Stimulated activated naive CD4-positive, alpha-beta T cell (primary cell): ENCODE measurements around the gene TMED7.
A peak's percentile ranks its signal among the peaks of the same experiment; 100 is the strongest.
"Not testable (repeated sequence)": the region's sequence is repeated elsewhere in the genome, so short reads cannot be mapped to it uniquely, and the experiment has no call there.

ENCODE experiments used
- DNase-seq, 6 experiments: peaks; one replicate each; lab custom pipeline; 2025; lab: John Stamatoyannopoulos, UW

The TMED7 gene

GRCh38 chr5:115625579-115626444 lies at the start of gene TMED7:
Gene TMED7, minus strand, starts transcription at chr5:115626036. Its CDS starts 244 bp downstream, at chr5:115625792.
- peak; percentile 97 to 99 (median 98) for DNase-seq

- not testable (repeated sequence) for DNase-seq
Observed at GRCh38 chr5:115674782-115675181, 48.9 kb upstream of the TMED7 start.

GRCh38 chr5:115673596-115673995 lies 47.8 kb upstream of the TMED7 start:
- DNase-seq: no peak

DNA sequence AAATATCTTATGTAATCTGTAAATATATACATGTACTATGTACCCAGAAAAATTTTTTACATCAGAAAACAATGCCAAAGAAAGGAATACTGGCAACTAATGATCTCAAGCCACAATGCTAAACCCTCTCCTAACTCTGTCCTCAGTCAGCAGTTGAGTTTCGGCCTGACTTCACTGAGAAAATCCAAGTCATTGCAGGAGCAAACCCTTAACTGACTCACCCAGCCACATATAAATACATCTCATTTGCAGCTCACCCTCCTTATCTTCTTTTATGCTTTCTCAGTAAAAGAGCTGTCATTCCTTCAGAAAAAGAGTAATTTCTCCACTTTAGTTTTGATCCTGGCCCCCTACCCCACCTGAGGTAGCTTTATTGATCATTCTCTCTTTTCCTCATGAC lies 46.1 kb upstream of the TMED7 start:
- DNase-seq: no peak

DNA sequence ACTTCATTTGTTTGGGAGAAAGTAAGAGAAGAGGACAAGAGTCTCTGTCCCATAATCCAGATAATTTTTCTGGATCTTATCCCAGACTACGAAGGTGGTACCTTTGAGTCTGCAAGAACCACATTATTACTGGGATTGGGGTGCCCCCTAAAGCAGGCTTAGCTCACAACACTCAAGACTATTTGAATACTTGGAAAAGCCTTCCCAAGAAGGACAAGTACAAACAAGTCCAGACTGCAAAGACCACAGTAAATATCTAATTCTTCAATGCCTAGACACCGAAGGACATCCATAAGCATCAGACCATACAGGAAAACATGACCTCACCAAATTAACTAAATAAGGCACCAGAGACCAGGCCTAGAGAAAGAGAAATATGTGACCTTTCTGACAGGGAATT lies 40.2 kb upstream of the TMED7 start:
- no peak for DNase-seq

GRCh38 chr5:115661563-115661962 lies 35.7 kb upstream of the TMED7 start:
- DNase-seq: no peak

DNA sequence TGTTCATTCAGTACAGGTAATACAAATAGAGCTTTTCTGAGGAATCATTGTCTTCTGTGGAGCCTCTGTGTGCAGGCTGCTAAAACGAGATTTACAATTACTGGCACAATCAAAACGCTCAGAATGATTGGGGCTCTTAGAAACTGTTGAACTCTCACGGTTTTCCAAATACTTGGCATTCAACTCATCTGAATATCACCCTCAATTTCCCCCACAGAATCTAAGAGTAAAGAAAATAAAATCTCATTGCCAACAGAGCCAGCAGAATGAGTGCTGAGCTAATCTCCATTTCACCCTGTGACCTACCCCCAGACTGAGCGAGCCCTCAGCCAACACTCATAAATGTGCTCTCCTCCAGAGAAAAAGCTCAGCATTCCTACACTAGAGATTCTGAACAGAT lies 35.3 kb upstream of the TMED7 start:
- DNase-seq: no peak

GRCh38 chr5:115657881-115658233 lies 32.0 kb upstream of the TMED7 start:
- no peak for DNase-seq

GRCh38 chr5:115657125-115657880 lies 31.5 kb upstream of the TMED7 start:
- DNase-seq: no peak

DNA sequence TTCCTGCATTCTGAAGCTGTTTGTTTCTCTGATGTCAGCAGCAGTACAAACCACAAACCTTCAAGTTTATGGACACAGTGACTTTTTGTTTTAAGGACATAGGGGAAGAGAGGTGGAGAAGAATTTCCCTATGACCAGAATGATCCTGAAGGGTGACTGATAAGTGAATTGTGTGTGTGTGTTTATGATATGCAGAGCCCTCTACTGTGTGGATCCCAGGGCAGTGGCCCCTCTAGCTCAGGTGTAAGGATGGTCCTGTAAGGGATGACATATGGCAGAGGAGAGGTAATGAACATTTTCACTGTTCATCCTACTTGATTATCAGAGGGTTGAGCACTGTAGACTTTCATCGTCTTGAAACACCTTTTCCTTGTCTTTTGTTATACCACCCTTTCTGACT lies 30.6 kb upstream of the TMED7 start:
- DNase-seq: no peak

GRCh38 chr5:115655994-115656393 lies 30.2 kb upstream of the TMED7 start:
- DNase-seq: no peak

GRCh38 chr5:115649541-115649940 lies 23.7 kb upstream of the TMED7 start:
- no peak for DNase-seq

DNA sequence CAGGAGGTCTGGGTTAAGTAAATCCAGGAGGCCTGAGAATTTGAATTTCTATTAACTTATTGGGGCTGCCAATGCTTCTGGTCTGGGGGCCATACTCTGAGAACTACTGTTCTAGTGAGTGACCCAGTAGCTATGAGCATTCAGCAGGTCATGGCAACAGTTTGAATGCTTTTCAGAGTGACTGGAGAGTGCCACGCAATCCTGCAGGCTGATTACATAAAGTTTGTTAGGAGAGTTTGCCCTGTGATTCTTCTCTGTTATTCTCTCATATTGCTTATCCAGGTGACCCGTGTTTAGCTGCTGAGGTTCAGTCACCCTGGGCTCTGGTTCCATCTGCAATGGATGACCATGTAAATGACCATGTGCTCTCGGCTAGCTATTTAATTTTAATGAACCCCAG lies 22.2 kb upstream of the TMED7 start:
- DNase-seq: no peak

- DNase-seq: not testable (repeated sequence)
Observed at GRCh38 chr5:115645386-115645785, 19.6 kb upstream of the TMED7 start.

- no peak for DNase-seq
Observed at GRCh38 chr5:115644046-115644445, 18.2 kb upstream of the TMED7 start.

DNA sequence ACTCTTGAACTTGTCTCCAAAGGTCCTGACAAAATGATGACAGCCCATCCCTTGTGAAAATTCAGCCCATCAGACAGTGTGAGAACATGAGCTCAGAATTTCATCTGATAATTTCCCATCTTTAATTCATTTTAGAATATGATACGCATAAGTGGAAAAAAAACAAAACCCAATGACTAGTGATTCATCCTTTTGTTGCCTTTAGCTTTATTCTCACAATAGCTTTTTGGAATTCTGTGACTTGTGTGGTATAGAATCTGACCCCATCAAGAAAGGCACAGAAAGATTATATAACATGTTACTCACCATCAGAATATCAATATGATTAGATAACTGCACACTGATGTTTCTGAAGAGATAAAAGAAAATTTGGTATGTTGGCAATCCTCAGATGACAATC lies 16.1 kb upstream of the TMED7 start:
- DNase-seq: no peak

DNA sequence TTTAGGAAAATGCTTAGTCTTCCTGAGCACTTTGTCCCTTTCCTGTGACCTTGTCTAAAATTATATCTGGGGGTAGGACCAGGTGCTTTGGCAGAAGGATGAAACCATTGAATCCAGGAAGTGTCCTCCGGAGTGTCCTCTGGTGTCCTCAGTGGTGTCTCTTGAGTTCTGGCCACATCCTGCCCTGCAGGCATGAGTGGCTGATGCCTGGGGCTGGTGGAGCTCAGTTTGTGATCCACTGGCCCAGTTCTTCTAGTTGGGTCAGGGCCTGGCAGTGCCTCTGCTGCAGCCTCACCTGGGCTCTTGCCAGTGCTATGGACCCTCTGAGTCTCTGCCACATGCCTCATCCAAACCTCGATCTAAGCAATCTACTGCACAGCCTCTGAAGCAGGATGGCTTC lies 14.4 kb upstream of the TMED7 start:
- no peak for DNase-seq

DNA sequence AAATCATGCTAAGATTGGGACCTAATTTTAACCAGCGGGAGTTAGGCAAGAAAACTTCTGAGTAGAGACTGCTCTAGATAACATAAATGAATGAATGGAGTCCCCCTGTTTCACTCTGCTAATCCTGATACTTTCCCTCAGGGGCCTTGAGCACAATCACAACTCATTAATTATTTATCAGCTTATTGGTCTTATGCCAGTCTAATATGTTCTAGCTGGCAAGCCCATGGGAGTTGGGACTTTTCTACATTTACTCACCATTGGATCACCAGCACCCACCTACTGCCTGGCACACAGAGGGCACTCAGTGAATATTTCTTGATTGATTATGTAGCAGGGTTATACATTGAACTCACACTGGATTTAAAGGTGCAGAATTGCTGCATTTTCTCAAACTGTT lies 13.5 kb upstream of the TMED7 start:
- DNase-seq: no peak

GRCh38 chr5:115637507-115637906 lies 11.7 kb upstream of the TMED7 start:
- no peak for DNase-seq

GRCh38 chr5:115636008-115636407 lies 10.2 kb upstream of the TMED7 start:
- no peak for DNase-seq

GRCh38 chr5:115634343-115635132 lies 8.7 kb upstream of the TMED7 start:
- DNase-seq: peak; percentile 32 to 72 (median 67)

DNA sequence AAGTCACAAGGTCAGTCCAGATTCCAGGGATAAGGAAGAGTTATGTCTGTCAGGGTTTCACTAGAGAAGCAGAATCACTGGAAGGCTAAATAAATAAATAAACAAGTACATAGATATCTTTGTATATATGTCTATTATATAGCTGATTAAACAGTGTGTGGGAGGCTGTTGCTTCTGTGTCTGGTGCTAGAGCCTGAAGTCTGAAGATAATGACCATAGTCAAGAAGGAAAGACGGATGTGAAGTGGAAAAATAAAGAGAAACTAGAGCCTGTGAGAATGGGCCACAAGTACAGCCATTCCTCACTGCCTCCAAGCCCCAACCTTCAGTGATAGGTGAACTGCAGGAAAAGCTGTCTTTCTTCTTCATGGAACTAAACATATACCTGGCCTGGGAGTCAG lies 4.1 kb upstream of the TMED7 start:
- DNase-seq: no peak
